Measurements from ENCODE around the gene NCR3LG1.

DNA sequence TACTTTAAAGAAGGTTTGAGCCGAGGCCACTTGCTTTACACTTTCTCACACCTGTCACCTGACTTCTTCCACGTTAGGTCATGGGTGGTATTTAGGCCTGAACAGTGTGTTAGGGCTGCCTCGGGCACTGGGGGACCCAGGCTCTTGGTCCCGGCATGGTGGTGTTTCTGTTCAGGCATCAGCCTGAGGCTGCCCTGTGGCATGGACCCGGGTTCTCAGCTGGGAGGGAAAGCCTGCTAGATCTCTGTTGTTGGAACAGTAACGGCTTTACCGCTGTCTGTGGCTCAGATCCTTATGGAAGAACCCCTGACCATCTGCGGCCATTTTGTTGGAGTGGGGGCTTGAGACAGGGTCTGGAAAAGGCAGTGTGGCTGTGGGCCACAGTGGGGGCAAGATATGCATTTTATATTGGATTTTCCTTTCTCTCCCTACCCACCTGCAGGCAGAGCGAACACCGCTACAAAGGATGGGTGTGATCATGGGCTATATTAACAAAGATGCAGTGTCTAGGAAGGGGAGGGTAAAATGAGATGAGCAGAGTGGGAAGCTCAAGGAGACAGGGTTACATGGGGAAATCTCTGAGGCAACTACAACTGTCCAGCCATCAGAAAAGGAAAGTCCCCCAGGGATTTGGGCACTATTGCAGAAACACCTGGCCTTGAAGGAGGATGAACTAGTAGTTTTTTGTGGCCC, 38.5 kb downstream of the NCR3LG1 start:
- TF ChIP-seq GATA2 (IDR thresholded peaks at IDR 0.05; ENCODE audit: low read depth, low read length) = no peak
- TF ChIP-seq GATA3 (IDR thresholded peaks at IDR 0.05; ENCODE audit: low read depth, low read length) = no peak

Data from SH-SY5Y (cell line).